ENCODE results near the gene FAM50B.

Gene FAM50B

DNA sequence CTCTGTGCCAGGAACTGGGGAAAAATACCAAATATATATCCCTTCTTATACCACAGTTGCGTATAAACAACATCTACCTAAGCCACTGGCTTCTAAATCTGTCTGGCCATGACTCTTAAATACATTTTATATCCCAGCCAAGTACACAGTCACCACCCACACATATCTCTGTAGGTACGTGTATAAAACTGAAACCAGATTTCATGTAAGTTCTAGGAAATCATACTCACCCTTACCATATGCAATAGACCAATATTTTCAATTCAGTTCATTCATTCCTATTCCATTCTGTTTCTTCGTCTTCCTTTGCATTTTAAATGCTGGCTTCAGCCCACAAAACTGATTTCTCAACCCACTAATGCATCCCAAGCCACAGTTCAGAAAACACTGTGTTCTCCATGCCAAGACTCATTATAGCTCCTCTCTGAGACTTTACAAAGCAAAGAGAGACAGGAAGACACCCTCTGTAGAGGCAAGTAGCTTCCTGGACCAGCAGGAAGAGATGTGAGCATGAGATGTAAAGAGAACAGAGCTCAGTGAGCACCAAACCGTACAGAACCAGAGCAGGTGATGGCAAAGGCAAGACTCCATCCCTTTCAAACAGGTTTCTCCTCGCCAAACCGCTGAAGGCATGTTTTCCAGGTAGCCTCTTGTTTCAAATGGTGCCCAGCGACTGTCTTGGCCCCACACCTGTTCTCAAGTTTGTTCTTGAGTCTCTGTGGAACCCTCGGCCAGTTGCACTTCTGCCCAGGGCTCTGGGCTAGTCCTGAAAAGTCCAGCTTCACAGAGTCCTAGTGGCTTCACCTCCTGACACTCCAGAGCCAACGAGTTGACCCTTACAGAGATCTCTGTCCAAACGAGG lies 18.7 kb downstream of the FAM50B start:
- POLR2A ChIA-PET = no interaction called here
- CTCF ChIA-PET = interaction anchor here (0.7 to 2.3 kb wide), 2 partner anchors 19 to 27 kb away, joined by 3 to 6 read pairs; partner anchors contain the start of gene FAM50B
- TF ChIP-seq HDGF (IDR thresholded peaks at IDR 0.05; ENCODE audit: borderline replicate concordance) (no peak), L3MBTL2 (conservative IDR thresholded peaks at IDR 0.05) (no peak), BHLHE40 (IDR thresholded peaks at IDR 0.05; ENCODE audit: borderline replicate concordance) (no peak), LEF1 (IDR thresholded peaks at IDR 0.05; ENCODE audit: borderline replicate concordance) (no peak), NFRKB (IDR thresholded peaks at IDR 0.05) (no peak), SP1 (IDR thresholded peaks at IDR 0.05) (no peak), TARDBP (IDR thresholded peaks at IDR 0.05) (no peak), SUZ12 (IDR thresholded peaks at IDR 0.05) (no peak), ELF4 (IDR thresholded peaks at IDR 0.05) (no peak)
- DNase-seq (ENCODE audit: extremely low spot score) = no peak

DNA sequence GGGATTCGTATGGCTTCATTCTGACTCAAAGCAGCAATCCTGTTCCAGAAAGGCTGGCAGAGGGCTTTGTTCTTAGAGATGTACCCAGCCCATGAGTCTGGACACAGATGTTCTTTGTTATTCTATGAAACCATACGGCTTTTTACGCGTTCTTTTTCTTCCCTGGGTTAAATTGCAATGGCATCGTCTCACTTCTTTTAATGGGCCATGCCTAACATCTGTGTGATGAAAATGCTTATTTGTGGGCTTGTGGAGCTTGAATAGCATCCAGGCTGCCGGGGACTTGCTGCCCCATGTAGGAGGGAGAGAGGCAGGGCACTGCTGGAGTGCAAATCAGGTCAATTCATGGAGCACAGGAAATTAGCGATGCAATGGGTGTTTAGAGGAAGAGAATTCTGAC lies 19.4 kb downstream of the FAM50B start:
- POLR2A ChIA-PET = no interaction called here
- TF ChIP-seq L3MBTL2 (conservative IDR thresholded peaks at IDR 0.05) (no peak), ZNF384 (IDR thresholded peaks at IDR 0.05) (no peak), ELF4 (IDR thresholded peaks at IDR 0.05) (no peak), SP1 (IDR thresholded peaks at IDR 0.05) (no peak)
- no peak for DNase-seq (ENCODE audit: extremely low spot score)
- CTCF ChIA-PET = interaction anchor here (2.3 kb wide), 1 partner anchor 19 kb away, joined by 6 read pairs; the partner anchor contains the start of gene FAM50B

- no peak for DNase-seq (ENCODE audit: extremely low spot score)
- ChIA-PET POLR2A (no interaction called here), CTCF (no interaction called here)
- TF ChIP-seq SP1 (IDR thresholded peaks at IDR 0.05) = no peak
- no peak for TF ChIP-seq PKNOX1 (IDR thresholded peaks at IDR 0.05)
- no peak for TF ChIP-seq NFRKB (IDR thresholded peaks at IDR 0.05)
- TF ChIP-seq LEF1 (IDR thresholded peaks at IDR 0.05; ENCODE audit: borderline replicate concordance) = no peak
- TF ChIP-seq CTBP1 (IDR thresholded peaks at IDR 0.05; ENCODE audit: borderline replicate concordance) = no peak
- no peak for TF ChIP-seq ELF4 (IDR thresholded peaks at IDR 0.05)
- TF ChIP-seq FOXM1 (IDR thresholded peaks at IDR 0.05; ENCODE audit: borderline replicate concordance) = no peak
- no peak for TF ChIP-seq ZNF384 (IDR thresholded peaks at IDR 0.05)
- TF ChIP-seq HDGF (IDR thresholded peaks at IDR 0.05; ENCODE audit: borderline replicate concordance) = no peak
- TF ChIP-seq ARNT (IDR thresholded peaks at IDR 0.05) = no peak
- no peak for TF ChIP-seq TARDBP (IDR thresholded peaks at IDR 0.05)
- no peak for TF ChIP-seq SUZ12 (IDR thresholded peaks at IDR 0.05)
- no peak for TF ChIP-seq L3MBTL2 (conservative IDR thresholded peaks at IDR 0.05)
- no peak for TF ChIP-seq FOXA1 (IDR thresholded peaks at IDR 0.05)
- TF ChIP-seq FOXK2 (IDR thresholded peaks at IDR 0.05) = no peak
- no peak for TF ChIP-seq BHLHE40 (IDR thresholded peaks at IDR 0.05; ENCODE audit: borderline replicate concordance)
Observed at GRCh38 chr6:3869284-3869631, 20.1 kb downstream of the FAM50B start.

- TF ChIP-seq NFRKB (IDR thresholded peaks at IDR 0.05) (no peak), L3MBTL2 (conservative IDR thresholded peaks at IDR 0.05) (no peak), PKNOX1 (IDR thresholded peaks at IDR 0.05) (no peak), FOXK2 (IDR thresholded peaks at IDR 0.05) (no peak), SP1 (IDR thresholded peaks at IDR 0.05) (no peak), ARNT (IDR thresholded peaks at IDR 0.05) (no peak), FOXA1 (IDR thresholded peaks at IDR 0.05) (no peak), CTBP1 (IDR thresholded peaks at IDR 0.05; ENCODE audit: borderline replicate concordance) (no peak), HDGF (IDR thresholded peaks at IDR 0.05; ENCODE audit: borderline replicate concordance) (no peak), TARDBP (IDR thresholded peaks at IDR 0.05) (no peak), ELF4 (IDR thresholded peaks at IDR 0.05) (no peak), SUZ12 (IDR thresholded peaks at IDR 0.05) (no peak), ZNF384 (IDR thresholded peaks at IDR 0.05) (no peak), BHLHE40 (IDR thresholded peaks at IDR 0.05; ENCODE audit: borderline replicate concordance) (no peak), FOXM1 (IDR thresholded peaks at IDR 0.05; ENCODE audit: borderline replicate concordance) (no peak), LEF1 (IDR thresholded peaks at IDR 0.05; ENCODE audit: borderline replicate concordance) (no peak)
- CTCF ChIA-PET = interaction anchor here (0.9 kb wide), 1 partner anchor 21 kb away, joined by 3 read pairs; the partner anchor contains the start of gene FAM50B
- POLR2A ChIA-PET = no interaction called here
- DNase-seq (ENCODE audit: extremely low spot score) = no peak
Observed at GRCh38 chr6:3869632-3870527, 20.7 kb downstream of the FAM50B start.

DNA sequence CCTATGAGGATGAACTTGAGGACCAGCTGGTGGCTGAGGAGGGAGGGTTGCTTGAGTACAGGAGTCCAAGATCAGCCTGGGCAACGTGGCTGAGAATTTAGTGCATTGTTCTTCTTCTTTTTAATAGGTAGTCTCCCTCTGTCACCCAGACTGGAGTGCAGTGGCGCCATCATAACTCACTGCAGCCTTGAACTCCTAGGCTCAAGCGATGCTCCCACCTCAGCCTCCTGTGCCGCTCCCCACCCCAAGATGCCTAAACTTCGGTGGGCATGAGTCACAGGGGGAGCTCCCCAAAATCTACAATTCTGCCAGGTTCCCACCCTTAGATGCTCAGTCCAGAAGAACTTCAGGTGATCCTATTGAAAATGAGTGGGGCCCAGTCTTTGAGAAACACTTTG lies 21.4 kb downstream of the FAM50B start:
- no peak for TF ChIP-seq SP1 (IDR thresholded peaks at IDR 0.05)
- TF ChIP-seq FOXA1 (IDR thresholded peaks at IDR 0.05) = no peak
- TF ChIP-seq LEF1 (IDR thresholded peaks at IDR 0.05; ENCODE audit: borderline replicate concordance) = no peak
- no peak for TF ChIP-seq SUZ12 (IDR thresholded peaks at IDR 0.05)
- TF ChIP-seq FOXM1 (IDR thresholded peaks at IDR 0.05; ENCODE audit: borderline replicate concordance) = no peak
- no peak for TF ChIP-seq CTBP1 (IDR thresholded peaks at IDR 0.05; ENCODE audit: borderline replicate concordance)
- TF ChIP-seq ELF4 (IDR thresholded peaks at IDR 0.05) = no peak
- TF ChIP-seq L3MBTL2 (conservative IDR thresholded peaks at IDR 0.05) = no peak
- TF ChIP-seq ZNF384 (IDR thresholded peaks at IDR 0.05) = no peak
- TF ChIP-seq FOXK2 (IDR thresholded peaks at IDR 0.05) = no peak
- TF ChIP-seq TARDBP (IDR thresholded peaks at IDR 0.05) = no peak
- no peak for TF ChIP-seq ARNT (IDR thresholded peaks at IDR 0.05)
- no peak for TF ChIP-seq NFRKB (IDR thresholded peaks at IDR 0.05)
- POLR2A ChIA-PET = no interaction called here
- no peak for DNase-seq (ENCODE audit: extremely low spot score)
- CTCF ChIA-PET = interaction anchor here (0.6 to 0.9 kb wide), 2 partner anchors 22 to 309 kb away, joined by 3 read pairs; partner anchors contain the start of gene FAM50B

GRCh38 chr6:3871515-3871914 lies 22.3 kb downstream of the FAM50B start:
- ChIA-PET CTCF (interaction anchor here (0.6 kb wide), 1 partner anchor 8 kb away, joined by 3 read pairs; no protein-coding TSS in a partner anchor), POLR2A (no interaction called here)
- TF ChIP-seq FOXM1 (IDR thresholded peaks at IDR 0.05; ENCODE audit: borderline replicate concordance) (no peak), BHLHE40 (IDR thresholded peaks at IDR 0.05; ENCODE audit: borderline replicate concordance) (no peak), FOXK2 (IDR thresholded peaks at IDR 0.05) (no peak), ARNT (IDR thresholded peaks at IDR 0.05) (no peak)
- DNase-seq (ENCODE audit: extremely low spot score) = no peak
